ENCODE results near the gene STARD10.
A peak's percentile ranks its signal among the peaks of the same experiment; 100 is the strongest.
"Not testable (repeated sequence)": the region's sequence is repeated elsewhere in the genome, so short reads cannot be mapped to it uniquely, and the experiment has no call there.

STARD10 gene

GRCh38 chr11:72807021-72807693 lies 13.3 kb upstream of the STARD10 start:
- DNase-seq = no peak

- DNase-seq = not testable (repeated sequence)
Observed at GRCh38 chr11:72806378-72806777, 12.5 kb upstream of the STARD10 start.

- DNase-seq = no peak
Observed at GRCh38 chr11:72805216-72805615, 11.4 kb upstream of the STARD10 start.

GRCh38 chr11:72802822-72803221 lies 9.0 kb upstream of the STARD10 start:
- DNase-seq = no peak

GRCh38 chr11:72799441-72799840 lies 5.6 kb upstream of the STARD10 start:
- no peak for DNase-seq

- DNase-seq = no peak
Observed at GRCh38 chr11:72798361-72798760, 4.5 kb upstream of the STARD10 start.

- no peak for DNase-seq
Observed at GRCh38 chr11:72793076-72793424, 797 bp downstream of the STARD10 start.

- no peak for DNase-seq
Observed at GRCh38 chr11:72792437-72793021, 1.3 kb downstream of the STARD10 start.

GRCh38 chr11:72791228-72791627 lies 2.6 kb downstream of the STARD10 start:
- DNase-seq = not testable (repeated sequence)

- DNase-seq = no peak
Observed at GRCh38 chr11:72789493-72790131, 4.2 kb downstream of the STARD10 start.

GRCh38 chr11:72788241-72788640 lies 5.6 kb downstream of the STARD10 start:
- DNase-seq = no peak

GRCh38 chr11:72787216-72788104 lies 6.4 kb downstream of the STARD10 start:
- no peak for DNase-seq

GRCh38 chr11:72786305-72787215 lies 7.3 kb downstream of the STARD10 start:
- no peak for DNase-seq

- DNase-seq = no peak
Observed at GRCh38 chr11:72784662-72785061, 9.2 kb downstream of the STARD10 start.

GRCh38 chr11:72783144-72783905 lies 10.5 kb downstream of the STARD10 start:
- no peak for DNase-seq

- DNase-seq = no peak
Observed at GRCh38 chr11:72782081-72782920, 11.5 kb downstream of the STARD10 start.

GRCh38 chr11:72781313-72782080 lies 12.3 kb downstream of the STARD10 start:
- DNase-seq = peak in 1 of 2 experiments; percentile 15

GRCh38 chr11:72781063-72781312 lies 12.9 kb downstream of the STARD10 start:
- no peak for DNase-seq

- no peak for DNase-seq
Observed at GRCh38 chr11:72780296-72781062, 13.4 kb downstream of the STARD10 start.

Data from NCI-H446 (cell line).